WTC11 (cell line): ENCODE data around the gene UBE2J1.

Source experiments
- ATF1 ChIP-seq: sonication (generic); formaldehyde crosslinking; IDR thresholded peaks from 2 replicates; pipeline ENCODE4 v1.8.1; 2023; ENCODE audit warnings: mild to moderate bottlenecking, moderate library complexity, missing genetic modification reagents
- FOXK1 ChIP-seq: sonication (generic); formaldehyde crosslinking; IDR thresholded peaks from 2 replicates; pipeline ENCODE4 v1.8.0; 2022; ENCODE audit warnings: mild to moderate bottlenecking, moderate library complexity, missing genetic modification reagents
- HMGA2 ChIP-seq: fragments of 250-450 bp; sonication (Bioruptor Pico); IDR thresholded peaks from 2 replicates; pipeline ENCODE4 v1.4.0; 2021; ENCODE audit warnings: mild to moderate bottlenecking, moderate library complexity
- JUN ChIP-seq: sonication (generic); formaldehyde crosslinking; IDR thresholded peaks from 2 replicates; pipeline ENCODE4 v1.8.0; 2023; ENCODE audit warnings: mild to moderate bottlenecking, missing genetic modification reagents
- NFATC4 ChIP-seq: fragments of 250-450 bp; sonication (Bioruptor Pico); IDR thresholded peaks from 2 replicates; pipeline ENCODE4 v1.9.0; 2021; ENCODE audit warnings: mild to moderate bottlenecking
- RELA ChIP-seq: sonication (generic); formaldehyde crosslinking; IDR thresholded peaks from 2 replicates; pipeline ENCODE4 v1.8.1; 2022; ENCODE audit warnings: missing genetic modification reagents, mild to moderate bottlenecking, borderline replicate concordance
- SP1 ChIP-seq: sonication (generic); formaldehyde crosslinking; conservative IDR thresholded peaks from 2 replicates; pipeline ENCODE4 v1.8.1; 2022; ENCODE audit warnings: missing genetic modification reagents
- TF ChIP-seq, protein P1 (sequence below): fragments of 200-600 bp; IDR thresholded peaks from 2 replicates; pipeline ENCODE4 v1.8.0; 2022; ENCODE audit warnings: antibody characterized with exemption
- TF ChIP-seq, protein P2 (sequence below): sonication (generic); formaldehyde crosslinking; IDR thresholded peaks from 2 replicates; pipeline ENCODE4 v1.8.0; 2023; ENCODE audit warnings: missing genetic modification reagents
- TF ChIP-seq, protein P3 (sequence below): sonication (generic); formaldehyde crosslinking; IDR thresholded peaks from 2 replicates; pipeline ENCODE4 v1.8.1; 2023; ENCODE audit warnings: mild to moderate bottlenecking, missing genetic modification reagents, moderate library complexity
- TF ChIP-seq, protein P4 (sequence below): sonication (generic); formaldehyde crosslinking; IDR thresholded peaks from 2 replicates; pipeline ENCODE4 v1.8.0; 2023; ENCODE audit warnings: missing genetic modification reagents, mild to moderate bottlenecking, borderline replicate concordance

DNA sequence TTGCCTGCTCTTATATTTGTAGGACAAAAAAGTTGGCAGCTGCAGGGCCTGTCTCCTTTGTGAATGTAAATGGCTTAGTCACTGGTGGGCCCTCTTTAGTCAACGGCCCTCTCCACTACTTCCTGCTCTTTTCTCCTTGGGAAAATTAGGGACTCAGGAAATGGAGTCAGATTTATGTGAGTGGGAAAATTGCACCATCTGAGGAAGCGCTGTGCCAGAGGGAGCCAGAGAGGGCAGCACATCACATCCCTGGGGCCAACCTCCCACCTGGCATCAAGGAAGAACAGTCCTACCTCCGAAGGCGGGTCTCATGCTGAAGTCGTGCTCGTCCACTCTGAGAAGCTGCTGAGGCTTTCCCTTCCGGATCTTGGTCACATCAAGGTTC, 53.1 kb downstream of the UBE2J1 start:
- TF ChIP-seq, protein P1, sequence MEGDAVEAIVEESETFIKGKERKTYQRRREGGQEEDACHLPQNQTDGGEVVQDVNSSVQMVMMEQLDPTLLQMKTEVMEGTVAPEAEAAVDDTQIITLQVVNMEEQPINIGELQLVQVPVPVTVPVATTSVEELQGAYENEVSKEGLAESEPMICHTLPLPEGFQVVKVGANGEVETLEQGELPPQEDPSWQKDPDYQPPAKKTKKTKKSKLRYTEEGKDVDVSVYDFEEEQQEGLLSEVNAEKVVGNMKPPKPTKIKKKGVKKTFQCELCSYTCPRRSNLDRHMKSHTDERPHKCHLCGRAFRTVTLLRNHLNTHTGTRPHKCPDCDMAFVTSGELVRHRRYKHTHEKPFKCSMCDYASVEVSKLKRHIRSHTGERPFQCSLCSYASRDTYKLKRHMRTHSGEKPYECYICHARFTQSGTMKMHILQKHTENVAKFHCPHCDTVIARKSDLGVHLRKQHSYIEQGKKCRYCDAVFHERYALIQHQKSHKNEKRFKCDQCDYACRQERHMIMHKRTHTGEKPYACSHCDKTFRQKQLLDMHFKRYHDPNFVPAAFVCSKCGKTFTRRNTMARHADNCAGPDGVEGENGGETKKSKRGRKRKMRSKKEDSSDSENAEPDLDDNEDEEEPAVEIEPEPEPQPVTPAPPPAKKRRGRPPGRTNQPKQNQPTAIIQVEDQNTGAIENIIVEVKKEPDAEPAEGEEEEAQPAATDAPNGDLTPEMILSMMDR = peak; percentile 41; the same call in 1 of the 2 replicates
- TF ChIP-seq ATF1 = no peak
- no peak for TF ChIP-seq NFATC4 (CRISPR knock-in tag)
- TF ChIP-seq, protein P2, sequence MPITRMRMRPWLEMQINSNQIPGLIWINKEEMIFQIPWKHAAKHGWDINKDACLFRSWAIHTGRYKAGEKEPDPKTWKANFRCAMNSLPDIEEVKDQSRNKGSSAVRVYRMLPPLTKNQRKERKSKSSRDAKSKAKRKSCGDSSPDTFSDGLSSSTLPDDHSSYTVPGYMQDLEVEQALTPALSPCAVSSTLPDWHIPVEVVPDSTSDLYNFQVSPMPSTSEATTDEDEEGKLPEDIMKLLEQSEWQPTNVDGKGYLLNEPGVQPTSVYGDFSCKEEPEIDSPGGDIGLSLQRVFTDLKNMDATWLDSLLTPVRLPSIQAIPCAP (CRISPR knock-in tag) = no peak
- TF ChIP-seq HMGA2 = no peak
- TF ChIP-seq, protein P3, sequence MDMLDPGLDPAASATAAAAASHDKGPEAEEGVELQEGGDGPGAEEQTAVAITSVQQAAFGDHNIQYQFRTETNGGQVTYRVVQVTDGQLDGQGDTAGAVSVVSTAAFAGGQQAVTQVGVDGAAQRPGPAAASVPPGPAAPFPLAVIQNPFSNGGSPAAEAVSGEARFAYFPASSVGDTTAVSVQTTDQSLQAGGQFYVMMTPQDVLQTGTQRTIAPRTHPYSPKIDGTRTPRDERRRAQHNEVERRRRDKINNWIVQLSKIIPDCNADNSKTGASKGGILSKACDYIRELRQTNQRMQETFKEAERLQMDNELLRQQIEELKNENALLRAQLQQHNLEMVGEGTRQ (CRISPR knock-in tag) = no peak
- no peak for TF ChIP-seq FOXK1 (CRISPR knock-in tag)
- TF ChIP-seq RELA (CRISPR knock-in tag) = no peak
- TF ChIP-seq JUN (CRISPR knock-in tag) = no peak
- no peak for TF ChIP-seq SP1 (CRISPR knock-in tag)
- TF ChIP-seq, protein P4, sequence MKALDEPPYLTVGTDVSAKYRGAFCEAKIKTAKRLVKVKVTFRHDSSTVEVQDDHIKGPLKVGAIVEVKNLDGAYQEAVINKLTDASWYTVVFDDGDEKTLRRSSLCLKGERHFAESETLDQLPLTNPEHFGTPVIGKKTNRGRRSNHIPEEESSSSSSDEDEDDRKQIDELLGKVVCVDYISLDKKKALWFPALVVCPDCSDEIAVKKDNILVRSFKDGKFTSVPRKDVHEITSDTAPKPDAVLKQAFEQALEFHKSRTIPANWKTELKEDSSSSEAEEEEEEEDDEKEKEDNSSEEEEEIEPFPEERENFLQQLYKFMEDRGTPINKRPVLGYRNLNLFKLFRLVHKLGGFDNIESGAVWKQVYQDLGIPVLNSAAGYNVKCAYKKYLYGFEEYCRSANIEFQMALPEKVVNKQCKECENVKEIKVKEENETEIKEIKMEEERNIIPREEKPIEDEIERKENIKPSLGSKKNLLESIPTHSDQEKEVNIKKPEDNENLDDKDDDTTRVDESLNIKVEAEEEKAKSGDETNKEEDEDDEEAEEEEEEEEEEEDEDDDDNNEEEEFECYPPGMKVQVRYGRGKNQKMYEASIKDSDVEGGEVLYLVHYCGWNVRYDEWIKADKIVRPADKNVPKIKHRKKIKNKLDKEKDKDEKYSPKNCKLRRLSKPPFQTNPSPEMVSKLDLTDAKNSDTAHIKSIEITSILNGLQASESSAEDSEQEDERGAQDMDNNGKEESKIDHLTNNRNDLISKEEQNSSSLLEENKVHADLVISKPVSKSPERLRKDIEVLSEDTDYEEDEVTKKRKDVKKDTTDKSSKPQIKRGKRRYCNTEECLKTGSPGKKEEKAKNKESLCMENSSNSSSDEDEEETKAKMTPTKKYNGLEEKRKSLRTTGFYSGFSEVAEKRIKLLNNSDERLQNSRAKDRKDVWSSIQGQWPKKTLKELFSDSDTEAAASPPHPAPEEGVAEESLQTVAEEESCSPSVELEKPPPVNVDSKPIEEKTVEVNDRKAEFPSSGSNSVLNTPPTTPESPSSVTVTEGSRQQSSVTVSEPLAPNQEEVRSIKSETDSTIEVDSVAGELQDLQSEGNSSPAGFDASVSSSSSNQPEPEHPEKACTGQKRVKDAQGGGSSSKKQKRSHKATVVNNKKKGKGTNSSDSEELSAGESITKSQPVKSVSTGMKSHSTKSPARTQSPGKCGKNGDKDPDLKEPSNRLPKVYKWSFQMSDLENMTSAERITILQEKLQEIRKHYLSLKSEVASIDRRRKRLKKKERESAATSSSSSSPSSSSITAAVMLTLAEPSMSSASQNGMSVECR (CRISPR knock-in tag) = no peak
